Adipocyte (in vitro differentiated cells): ENCODE data around the gene RAB11FIP5.
"Not testable (repeated sequence)": the region's sequence is repeated elsewhere in the genome, so short reads cannot be mapped to it uniquely, and the experiment has no call there.

Experiments used
- DNase-seq: peaks from one replicate; pipeline ENCODE4 v3.0.0-alpha.2; 2015; ENCODE audit warnings: low read depth
- H3K27me3 ChIP-seq: replicated peaks from 2 replicates; pipeline ENCODE4 v1.7.0; 2013; ENCODE audit warnings: mild to moderate bottlenecking, low read length, moderate library complexity; ENCODE audit not compliant: control insufficient read depth, insufficient read depth
- H3K36me3 ChIP-seq: 2 replicates; pipeline ENCODE4 v1.7.0; 2013; ENCODE audit warnings: low read length, mild to moderate bottlenecking, moderate library complexity; ENCODE audit not compliant: control insufficient read depth, insufficient read depth, severe bottlenecking
- H3K4me1 ChIP-seq: 2 replicates; pipeline ENCODE4 v1.7.0; 2013; ENCODE audit warnings: mild to moderate bottlenecking, low read length, moderate library complexity; ENCODE audit not compliant: control insufficient read depth, insufficient read depth
- H3K4me3 ChIP-seq: 2 replicates; pipeline ENCODE4 v1.7.0; 2013; ENCODE audit warnings: mild to moderate bottlenecking, low read length, moderate library complexity
- H3K9ac ChIP-seq: 2 replicates; pipeline ENCODE4 v1.7.0; 2013; ENCODE audit warnings: mild to moderate bottlenecking, low read length, moderate library complexity
- H3K9me3 ChIP-seq: 2 replicates; pipeline ENCODE4 v1.7.0; 2013; ENCODE audit warnings: mild to moderate bottlenecking, low read length, moderate library complexity; ENCODE audit not compliant: control insufficient read depth

Gene RAB11FIP5

GRCh38 chr2:73072416-73072815 lies 40.3 kb downstream of the RAB11FIP5 start:
- no peak for DNase-seq
- Histone ChIP-seq H3K4me1 (peaks cover 23% of the 10 kb centered on the region), H3K4me3 (peak overlapping the region; percentile 87), H3K27me3 (no peaks in the 10 kb centered on the region), H3K36me3 (peaks cover 22% of the 10 kb centered on the region), H3K9ac (peak overlapping the region; percentile 87), H3K9me3 (no peaks in the 10 kb centered on the region)

DNA sequence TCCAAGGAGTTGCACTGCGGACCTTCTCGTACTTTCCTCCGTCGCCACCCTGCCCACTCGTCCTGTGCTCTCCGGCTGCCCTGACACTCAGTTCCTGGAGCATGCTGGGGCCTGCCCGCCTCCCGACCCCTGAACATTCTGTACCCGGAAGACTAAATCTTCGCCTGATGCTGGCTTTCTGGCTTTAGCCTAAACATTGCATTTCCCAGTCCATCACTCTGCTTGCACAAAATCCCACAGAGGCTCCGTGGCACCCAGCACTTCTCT lies 40.7 kb downstream of the RAB11FIP5 start:
- Histone ChIP-seq H3K9ac (peak overlapping the region; percentile 87), H3K36me3 (peaks cover 22% of the 10 kb centered on the region), H3K27me3 (no peaks in the 10 kb centered on the region), H3K4me1 (peaks cover 23% of the 10 kb centered on the region), H3K4me3 (peak overlapping the region; percentile 87), H3K9me3 (no peaks in the 10 kb centered on the region)
- DNase-seq, result peak; percentile 44

GRCh38 chr2:73071360-73072128 lies 41.2 kb downstream of the RAB11FIP5 start, which contains the start of gene SFXN5:
TSS of gene SFXN5 (minus strand) at chr2:73071712. CDS start at chr2:73071705, 7 bp downstream.
- peak within 1 kb of the TSS; percentile 87 for H3K4me3 ChIP-seq
- peaks cover 18% of the 10 kb centered on the region for H3K36me3 ChIP-seq
- H3K9ac ChIP-seq, result peak within 1 kb of the TSS; percentile 87
- no peaks in the 10 kb centered on the region for H3K27me3 ChIP-seq
- peaks cover 23% of the 10 kb centered on the region for H3K4me1 ChIP-seq
- peak; percentile 98 for DNase-seq
- H3K9me3 ChIP-seq, result no peaks in the 10 kb centered on the region

DNA sequence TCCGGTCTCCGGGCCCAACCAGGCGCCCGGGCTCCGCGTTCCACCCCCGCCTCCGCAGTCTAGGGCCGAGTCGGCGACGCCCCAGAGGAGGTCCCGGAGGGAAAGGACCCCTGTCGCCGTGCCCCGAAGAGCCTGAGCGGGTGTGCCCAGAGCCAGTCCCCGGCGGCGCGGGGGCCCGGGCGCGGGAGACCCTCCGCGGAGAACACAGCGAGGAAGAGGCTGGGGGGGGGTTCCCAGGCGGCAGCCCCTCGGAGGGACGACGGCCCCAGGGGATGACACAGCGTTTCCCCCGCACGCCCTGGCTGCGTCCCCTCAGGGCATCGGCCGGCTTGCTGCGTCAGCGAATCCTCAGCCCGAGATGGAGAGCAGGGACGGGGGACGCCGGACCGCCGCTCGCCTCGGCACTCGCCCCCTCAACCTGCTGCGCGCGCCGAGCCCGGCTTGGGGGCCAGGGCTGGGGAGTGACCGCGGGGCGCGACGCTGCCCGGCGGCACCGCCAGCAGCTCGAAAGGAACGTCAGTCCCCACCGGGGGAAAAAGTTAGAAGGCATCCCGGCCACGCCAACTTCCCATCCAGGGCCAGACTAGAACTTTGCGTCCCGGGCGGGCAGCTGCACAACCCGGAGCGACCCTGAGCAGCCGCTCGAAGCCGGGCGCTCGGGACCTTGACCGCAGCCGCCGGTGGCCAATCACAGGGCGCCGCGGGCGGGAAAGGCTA lies 41.9 kb downstream of the RAB11FIP5 start:
- Histone ChIP-seq H3K27me3 (no peaks in the 10 kb centered on the region), H3K4me3 (peak overlapping the region; percentile 87), H3K36me3 (peaks cover 18% of the 10 kb centered on the region), H3K9me3 (no peaks in the 10 kb centered on the region), H3K9ac (peak overlapping the region; percentile 87), H3K4me1 (peaks cover 23% of the 10 kb centered on the region)
- no peak for DNase-seq

- H3K9me3 ChIP-seq, result no peaks in the 10 kb centered on the region
- H3K36me3 ChIP-seq, result peaks cover 15% of the 10 kb centered on the region
- H3K9ac ChIP-seq, result peak overlapping the region; percentile 87
- peak; percentile 78 for DNase-seq
- H3K27me3 ChIP-seq, result no peaks in the 10 kb centered on the region
- H3K4me3 ChIP-seq, result peak overlapping the region; percentile 87
- peaks cover 21% of the 10 kb centered on the region for H3K4me1 ChIP-seq
These were observed 42.7 kb downstream of the RAB11FIP5 start for GRCh38 chr2:73069855-73070642.

- Histone ChIP-seq H3K4me3 (peak overlapping the region; percentile 87), H3K27me3 (no peaks in the 10 kb centered on the region), H3K36me3 (peaks cover 8% of the 10 kb centered on the region), H3K9me3 (no peaks in the 10 kb centered on the region), H3K4me1 (peaks cover 23% of the 10 kb centered on the region), H3K9ac (peak overlapping the region; percentile 87)
- DNase-seq, result no peak
These were observed 43.5 kb downstream of the RAB11FIP5 start for GRCh38 chr2:73069041-73069854.

GRCh38 chr2:73068147-73068546 lies 44.6 kb downstream of the RAB11FIP5 start:
- Histone ChIP-seq H3K4me3 (no peak overlapping the region), H3K4me1 (peaks cover 34% of the 10 kb centered on the region), H3K27me3 (no peaks in the 10 kb centered on the region), H3K36me3 (peaks cover 1% of the 10 kb centered on the region), H3K9me3 (no peaks in the 10 kb centered on the region), H3K9ac (no peak overlapping the region)
- DNase-seq, result no peak

- H3K9ac ChIP-seq, result no peak overlapping the region
- H3K9me3 ChIP-seq, result no peaks in the 10 kb centered on the region
- no peaks in the 10 kb centered on the region for H3K27me3 ChIP-seq
- no peaks in the 10 kb centered on the region for H3K36me3 ChIP-seq
- no peak for DNase-seq
- H3K4me1 ChIP-seq, result peaks cover 35% of the 10 kb centered on the region
- no peak overlapping the region for H3K4me3 ChIP-seq
These were observed 45.7 kb downstream of the RAB11FIP5 start for GRCh38 chr2:73067043-73067442.

DNA sequence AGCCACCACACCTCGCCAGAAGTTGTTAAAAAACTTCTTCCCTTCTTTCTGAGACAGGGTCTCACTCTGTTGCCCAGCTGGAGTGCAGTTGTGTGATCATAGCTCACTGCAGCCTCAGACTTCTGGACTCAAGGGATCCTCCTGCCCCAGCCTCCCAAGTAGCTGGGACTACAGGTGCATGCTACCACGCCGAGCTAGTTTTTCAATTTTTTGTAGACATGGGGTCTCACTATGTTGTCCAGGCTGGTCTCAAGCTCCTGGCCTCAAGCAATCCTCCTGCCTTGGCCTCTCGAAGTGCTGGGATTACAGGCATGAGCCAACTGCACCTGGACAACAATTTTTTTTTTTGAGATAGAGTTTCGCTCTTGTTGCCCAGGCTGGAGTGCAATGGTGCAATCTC lies 47.7 kb downstream of the RAB11FIP5 start:
- not testable (repeated sequence) for H3K27me3 ChIP-seq, H3K9ac ChIP-seq, H3K36me3 ChIP-seq, H3K9me3 ChIP-seq, DNase-seq, H3K4me3 ChIP-seq
- peaks cover 32% of the 10 kb centered on the region for H3K4me1 ChIP-seq

GRCh38 chr2:73063909-73064875 lies 48.6 kb downstream of the RAB11FIP5 start:
- DNase-seq, result peak; percentile 77
- Histone ChIP-seq H3K36me3 (no peaks in the 10 kb centered on the region), H3K9ac (peak overlapping the region; percentile 62), H3K27me3 (no peaks in the 10 kb centered on the region), H3K4me3 (peak overlapping the region; percentile 46), H3K4me1 (peaks cover 23% of the 10 kb centered on the region), H3K9me3 (no peaks in the 10 kb centered on the region)
